ENCODE measurements around the gene AMPD3.
A peak's percentile ranks its signal among the peaks of the same experiment; 100 is the strongest.

AMPD3 gene

GRCh38 chr11:10439351-10439750 lies 15.7 kb upstream of the AMPD3 start:
- DNase-seq: no peak

GRCh38 chr11:10439924-10440323 lies 15.1 kb upstream of the AMPD3 start:
- no peak for DNase-seq

GRCh38 chr11:10440401-10440800 lies 14.7 kb upstream of the AMPD3 start:
- no peak for DNase-seq

GRCh38 chr11:10441091-10441490 lies 14.0 kb upstream of the AMPD3 start:
- DNase-seq: no peak

GRCh38 chr11:10441652-10442503 lies 13.2 kb upstream of the AMPD3 start:
- DNase-seq: no peak

GRCh38 chr11:10443152-10443551 lies 11.9 kb upstream of the AMPD3 start:
- no peak for DNase-seq

GRCh38 chr11:10443721-10444235 lies 11.3 kb upstream of the AMPD3 start:
- no peak for DNase-seq

- DNase-seq: no peak
Measured at GRCh38 chr11:10444725-10445315, 10.2 kb upstream of the AMPD3 start.

GRCh38 chr11:10447445-10447844 lies 7.6 kb upstream of the AMPD3 start:
- no peak for DNase-seq

- no peak for DNase-seq
Measured at GRCh38 chr11:10450462-10451425, 4.3 kb upstream of the AMPD3 start.

GRCh38 chr11:10451426-10452116 lies 3.5 kb upstream of the AMPD3 start:
- DNase-seq: no peak

GRCh38 chr11:10452211-10452767 lies 2.8 kb upstream of the AMPD3 start:
- no peak for DNase-seq

GRCh38 chr11:10453261-10453660 lies 1.8 kb upstream of the AMPD3 start:
- DNase-seq: no peak

- peak; percentile 63 for DNase-seq
Measured at GRCh38 chr11:10455637-10456487, 798 bp downstream of the AMPD3 start.

- peak; percentile 49 for DNase-seq
Measured at GRCh38 chr11:10456519-10456918, 1.5 kb downstream of the AMPD3 start.

- DNase-seq: no peak
Measured at GRCh38 chr11:10457901-10458300, 2.8 kb downstream of the AMPD3 start.

GRCh38 chr11:10459029-10459970 lies 4.2 kb downstream of the AMPD3 start:
- DNase-seq: no peak

GRCh38 chr11:10460611-10461275 lies 5.7 kb downstream of the AMPD3 start:
- no peak for DNase-seq

- no peak for DNase-seq
Measured at GRCh38 chr11:10461276-10461790, 6.3 kb downstream of the AMPD3 start.

Data from NCI-H1105 (cell line).